Measurements from ENCODE around the gene CDYL2.

DNA sequence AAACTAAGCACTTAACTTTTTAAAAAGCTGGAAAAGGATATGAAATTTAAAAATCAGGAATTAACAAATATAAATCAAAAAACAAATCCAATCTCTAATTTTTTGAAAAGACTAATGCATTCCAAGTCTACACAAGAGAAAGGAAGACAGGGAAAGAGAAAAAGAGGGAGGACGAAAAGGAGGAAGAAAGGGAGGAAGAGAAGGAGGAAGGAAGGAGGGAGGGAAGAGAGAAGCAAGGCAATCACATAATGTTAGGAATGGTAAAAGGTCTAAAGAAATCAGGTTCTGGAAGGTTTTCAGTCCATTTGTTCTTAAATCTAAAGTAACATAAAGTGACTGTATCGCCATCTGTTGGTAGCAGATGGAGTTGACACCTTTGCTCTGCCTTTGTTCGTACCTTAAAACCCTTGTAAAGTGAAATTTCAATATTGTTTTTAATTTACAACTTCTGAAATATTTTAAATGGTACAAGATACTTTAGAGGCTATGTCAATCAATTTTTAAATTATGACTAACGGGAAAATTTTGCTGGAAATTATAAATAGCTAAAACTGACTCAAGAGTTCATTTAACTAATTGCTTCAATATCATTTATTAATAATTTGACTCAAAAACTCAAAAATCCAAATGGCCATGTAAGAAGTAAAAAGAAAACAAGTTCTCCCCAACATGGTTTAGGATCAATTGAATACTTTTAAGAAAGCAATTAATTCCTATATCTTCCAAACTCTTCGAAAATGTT is 20.4 kb upstream of the CDYL2 start:
- TF ChIP-seq, protein P1, sequence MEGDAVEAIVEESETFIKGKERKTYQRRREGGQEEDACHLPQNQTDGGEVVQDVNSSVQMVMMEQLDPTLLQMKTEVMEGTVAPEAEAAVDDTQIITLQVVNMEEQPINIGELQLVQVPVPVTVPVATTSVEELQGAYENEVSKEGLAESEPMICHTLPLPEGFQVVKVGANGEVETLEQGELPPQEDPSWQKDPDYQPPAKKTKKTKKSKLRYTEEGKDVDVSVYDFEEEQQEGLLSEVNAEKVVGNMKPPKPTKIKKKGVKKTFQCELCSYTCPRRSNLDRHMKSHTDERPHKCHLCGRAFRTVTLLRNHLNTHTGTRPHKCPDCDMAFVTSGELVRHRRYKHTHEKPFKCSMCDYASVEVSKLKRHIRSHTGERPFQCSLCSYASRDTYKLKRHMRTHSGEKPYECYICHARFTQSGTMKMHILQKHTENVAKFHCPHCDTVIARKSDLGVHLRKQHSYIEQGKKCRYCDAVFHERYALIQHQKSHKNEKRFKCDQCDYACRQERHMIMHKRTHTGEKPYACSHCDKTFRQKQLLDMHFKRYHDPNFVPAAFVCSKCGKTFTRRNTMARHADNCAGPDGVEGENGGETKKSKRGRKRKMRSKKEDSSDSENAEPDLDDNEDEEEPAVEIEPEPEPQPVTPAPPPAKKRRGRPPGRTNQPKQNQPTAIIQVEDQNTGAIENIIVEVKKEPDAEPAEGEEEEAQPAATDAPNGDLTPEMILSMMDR (IDR thresholded peaks at IDR 0.05) = peak; percentile 60
- TF ChIP-seq, protein P2, sequence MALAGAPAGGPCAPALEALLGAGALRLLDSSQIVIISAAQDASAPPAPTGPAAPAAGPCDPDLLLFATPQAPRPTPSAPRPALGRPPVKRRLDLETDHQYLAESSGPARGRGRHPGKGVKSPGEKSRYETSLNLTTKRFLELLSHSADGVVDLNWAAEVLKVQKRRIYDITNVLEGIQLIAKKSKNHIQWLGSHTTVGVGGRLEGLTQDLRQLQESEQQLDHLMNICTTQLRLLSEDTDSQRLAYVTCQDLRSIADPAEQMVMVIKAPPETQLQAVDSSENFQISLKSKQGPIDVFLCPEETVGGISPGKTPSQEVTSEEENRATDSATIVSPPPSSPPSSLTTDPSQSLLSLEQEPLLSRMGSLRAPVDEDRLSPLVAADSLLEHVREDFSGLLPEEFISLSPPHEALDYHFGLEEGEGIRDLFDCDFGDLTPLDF (CRISPR knock-in tag; IDR thresholded peaks at IDR 0.05) = no peak
- TF ChIP-seq ELF4 (CRISPR knock-in tag; IDR thresholded peaks at IDR 0.05; ENCODE audit: low read depth) = no peak
- TF ChIP-seq TEAD1 (CRISPR knock-in tag; IDR thresholded peaks at IDR 0.05) = no peak
- TF ChIP-seq, protein P3, sequence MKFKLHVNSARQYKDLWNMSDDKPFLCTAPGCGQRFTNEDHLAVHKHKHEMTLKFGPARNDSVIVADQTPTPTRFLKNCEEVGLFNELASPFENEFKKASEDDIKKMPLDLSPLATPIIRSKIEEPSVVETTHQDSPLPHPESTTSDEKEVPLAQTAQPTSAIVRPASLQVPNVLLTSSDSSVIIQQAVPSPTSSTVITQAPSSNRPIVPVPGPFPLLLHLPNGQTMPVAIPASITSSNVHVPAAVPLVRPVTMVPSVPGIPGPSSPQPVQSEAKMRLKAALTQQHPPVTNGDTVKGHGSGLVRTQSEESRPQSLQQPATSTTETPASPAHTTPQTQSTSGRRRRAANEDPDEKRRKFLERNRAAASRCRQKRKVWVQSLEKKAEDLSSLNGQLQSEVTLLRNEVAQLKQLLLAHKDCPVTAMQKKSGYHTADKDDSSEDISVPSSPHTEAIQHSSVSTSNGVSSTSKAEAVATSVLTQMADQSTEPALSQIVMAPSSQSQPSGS (CRISPR knock-in tag; IDR thresholded peaks at IDR 0.05; ENCODE audit: borderline replicate concordance, low read depth) = no peak
- TF ChIP-seq, protein P4, sequence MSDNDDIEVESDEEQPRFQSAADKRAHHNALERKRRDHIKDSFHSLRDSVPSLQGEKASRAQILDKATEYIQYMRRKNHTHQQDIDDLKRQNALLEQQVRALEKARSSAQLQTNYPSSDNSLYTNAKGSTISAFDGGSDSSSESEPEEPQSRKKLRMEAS (CRISPR knock-in tag; IDR thresholded peaks at IDR 0.05) = no peak
- no peak for TF ChIP-seq NR2C2 (CRISPR knock-in tag; IDR thresholded peaks at IDR 0.05)
- TF ChIP-seq, protein P5, sequence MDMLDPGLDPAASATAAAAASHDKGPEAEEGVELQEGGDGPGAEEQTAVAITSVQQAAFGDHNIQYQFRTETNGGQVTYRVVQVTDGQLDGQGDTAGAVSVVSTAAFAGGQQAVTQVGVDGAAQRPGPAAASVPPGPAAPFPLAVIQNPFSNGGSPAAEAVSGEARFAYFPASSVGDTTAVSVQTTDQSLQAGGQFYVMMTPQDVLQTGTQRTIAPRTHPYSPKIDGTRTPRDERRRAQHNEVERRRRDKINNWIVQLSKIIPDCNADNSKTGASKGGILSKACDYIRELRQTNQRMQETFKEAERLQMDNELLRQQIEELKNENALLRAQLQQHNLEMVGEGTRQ (CRISPR knock-in tag; IDR thresholded peaks at IDR 0.05) = no peak
- TF ChIP-seq, protein P6, sequence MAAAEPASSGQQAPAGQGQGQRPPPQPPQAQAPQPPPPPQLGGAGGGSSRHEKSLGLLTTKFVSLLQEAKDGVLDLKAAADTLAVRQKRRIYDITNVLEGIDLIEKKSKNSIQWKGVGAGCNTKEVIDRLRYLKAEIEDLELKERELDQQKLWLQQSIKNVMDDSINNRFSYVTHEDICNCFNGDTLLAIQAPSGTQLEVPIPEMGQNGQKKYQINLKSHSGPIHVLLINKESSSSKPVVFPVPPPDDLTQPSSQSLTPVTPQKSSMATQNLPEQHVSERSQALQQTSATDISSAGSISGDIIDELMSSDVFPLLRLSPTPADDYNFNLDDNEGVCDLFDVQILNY (CRISPR knock-in tag; IDR thresholded peaks at IDR 0.05) = no peak
- TF ChIP-seq, protein P7, sequence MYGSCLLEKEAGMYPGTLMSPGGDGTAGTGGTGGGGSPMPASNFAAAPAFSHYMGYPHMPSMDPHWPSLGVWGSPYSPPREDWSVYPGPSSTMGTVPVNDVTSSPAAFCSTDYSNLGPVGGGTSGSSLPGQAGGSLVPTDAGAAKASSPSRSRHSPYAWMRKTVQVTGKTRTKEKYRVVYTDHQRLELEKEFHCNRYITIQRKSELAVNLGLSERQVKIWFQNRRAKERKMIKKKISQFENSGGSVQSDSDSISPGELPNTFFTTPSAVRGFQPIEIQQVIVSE (CRISPR knock-in tag; IDR thresholded peaks at IDR 0.05; ENCODE audit: borderline replicate concordance) = no peak
- no peak for TF ChIP-seq MXD4 (CRISPR knock-in tag; IDR thresholded peaks at IDR 0.05; ENCODE audit: borderline replicate concordance)
